Panc1 (cell line): Measurements from ENCODE around the gene CEP164. TPM values are rescaled to one million over a fixed set of nuclear protein-coding genes. Genes with fewer than 3 reads are reported as not detected.

Source experiments
- ATAC-seq: fragments of 200-7000 bp; cut with Tn5 transposase; 2 replicates; pipeline ENCODE4 v1.9.1; 2020; ENCODE audit warnings: mild to moderate bottlenecking, moderate library complexity
- BruUV-seq: library from RNA; stranded (reverse); fragments of 400-500 nt; replicated peaks from 2 replicates; lab custom pipeline; 2021; lab: Mats Ljungman, UMichigan
- CTCF ChIA-PET: fragments of 300-600 bp; sonication (Branson Sonifier 250); formaldehyde crosslinking; loops from one replicate; lab custom pipeline; 2022; ENCODE audit warnings: antibody characterized with exemption; lab: Charles Lee
- POLR2A ChIA-PET: fragments of 300-600 bp; sonication (Branson Sonifier 250); formaldehyde crosslinking; loops from one replicate; lab custom pipeline; 2022; ENCODE audit warnings: antibody characterized with exemption; lab: Charles Lee
- DNase-seq: peaks from one replicate; pipeline ENCODE4 v3.0.0-alpha.2; 2010; ENCODE audit warnings: low read depth, low spot score
- H3K27ac ChIP-seq: 2 replicates; pipeline ENCODE4 v1.5.1; 2011; ENCODE audit warnings: mild to moderate bottlenecking, low read length, inconsistent platforms
- H3K27me3 ChIP-seq: fragments of 200-500 bp; sonication (Bioruptor generic); 2 replicates; pipeline ENCODE4 v1.6.0; 2014; ENCODE audit warnings: low read length, inconsistent platforms; ENCODE audit not compliant: control insufficient read depth, insufficient read depth
- H3K36me3 ChIP-seq: fragments of 200-500 bp; sonication (Bioruptor generic); 2 replicates; pipeline ENCODE4 v1.5.1; 2014; ENCODE audit warnings: inconsistent platforms, mild to moderate bottlenecking, low read length, moderate library complexity; ENCODE audit not compliant: control insufficient read depth, insufficient read depth
- H3K4me1 ChIP-seq: 2 replicates; pipeline ENCODE4 v1.5.1; 2011; ENCODE audit warnings: inconsistent platforms, mild to moderate bottlenecking, low read length, moderate library complexity; ENCODE audit not compliant: control insufficient read depth, insufficient read depth
- H3K4me3 ChIP-seq, 2 experiments: 2 replicates each; pipeline ENCODE4 v1.5.1; 2011 to 2012; ENCODE audit warnings: low read depth in 2 of 2, low read length in 2 of 2, mild to moderate bottlenecking in 2 of 2, inconsistent platforms in 1 of 2, moderate library complexity in 1 of 2
- H3K9me3 ChIP-seq: fragments of 200-500 bp; sonication (Bioruptor generic); 2 replicates; pipeline ENCODE4 v1.5.1; 2014; ENCODE audit warnings: low read depth, mild to moderate bottlenecking, inconsistent platforms, low read length, moderate library complexity; ENCODE audit not compliant: control insufficient read depth, insufficient read depth
- CTCF ChIP-seq: fragments of 450-650 bp; IDR thresholded peaks from 2 replicates; pipeline ENCODE4 v1.5.1; 2017; ENCODE audit warnings: mild to moderate bottlenecking
- POLR2AphosphoS5 ChIP-seq: IDR thresholded peaks from 2 replicates; pipeline ENCODE4 v1.6.1; 2012; ENCODE audit warnings: mild to moderate bottlenecking, low read depth, low read length, moderate library complexity
- REST ChIP-seq, 2 experiments: IDR thresholded peaks; 2 replicates each; pipeline ENCODE4 v1.6.1; 2011 to 2012; ENCODE audit warnings: low read depth in 2 of 2, control low read depth in 1 of 2, low read length in 1 of 2, mild to moderate bottlenecking in 1 of 2, moderate library complexity in 1 of 2; ENCODE audit not compliant: insufficient read depth in 1 of 2
- SIN3A ChIP-seq: IDR thresholded peaks from 2 replicates; pipeline ENCODE4 v1.6.1; 2012; ENCODE audit warnings: low read depth, mild to moderate bottlenecking, low read length, moderate library complexity, borderline replicate concordance; ENCODE audit not compliant: insufficient read depth
- TCF7L2 ChIP-seq: IDR thresholded peaks from 2 replicates; pipeline ENCODE4 v1.6.1; 2011; ENCODE audit warnings: mild to moderate bottlenecking, low read depth, low read length, inconsistent platforms
- in situ Hi-C: cut with HindIII; loops from 2 replicates; pipeline ENCODE4 v1.10.0; 2016; ENCODE audit warnings: low sequenced_read_pairs, low pct_unique_long_range_greater_than_20kb
- intact Hi-C: fragments of 100-400 bp; cut with micrococcal nuclease; formaldehyde crosslinking; loops from one replicate; pipeline ENCODE4 v1.10.0; 2022; ENCODE audit not compliant: unreplicated experiment
- total RNA-seq: library from RNA; stranded (reverse); gene quantifications from one replicate; pipeline ENCODE4 v1.2.1, GENCODE V29; 2021; ENCODE audit not compliant: unreplicated experiment

CEP164 gene
- total RNA-seq, 1 experiment from 2014 or later = 75.4 TPM

GRCh38 chr11:117366248-117366647, 38.6 kb downstream of the CEP164 start:
- DNase-seq (no peak), ATAC-seq (no peak)
- no peaks in the 10 kb centered on the region for H3K4me1 ChIP-seq
- in situ Hi-C loops (no loop called here), intact Hi-C loops (no loop called here)
- H3K4me3 ChIP-seq = no peak overlapping the region
- H3K27me3 ChIP-seq = no peaks in the 10 kb centered on the region
- POLR2A ChIA-PET = no interaction called here
- no peaks in the 10 kb centered on the region for H3K9me3 ChIP-seq
- CTCF ChIA-PET = no interaction called here
- no TSS peak for BruUV-seq
- H3K27ac ChIP-seq = no peak overlapping the region
- peaks cover 27% of the 10 kb centered on the region for H3K36me3 ChIP-seq
- TF ChIP-seq TCF7L2 = no peak
- TF ChIP-seq SIN3A = no peak
- no peak for TF ChIP-seq POLR2AphosphoS5
- no peak for TF ChIP-seq CTCF
- TF ChIP-seq REST (IDR thresholded peaks at IDR 0.05; ENCODE audit: insufficient read depth in 1 of 2, low read depth in 2 of 2, low read length in 1 of 2) = no peak

GRCh38 chr11:117366875-117367274, 39.2 kb downstream of the CEP164 start:
- Histone ChIP-seq H3K9me3 (no peaks in the 10 kb centered on the region), H3K4me3 (no peak overlapping the region), H3K36me3 (peaks cover 24% of the 10 kb centered on the region), H3K27me3 (no peaks in the 10 kb centered on the region), H3K27ac (no peak overlapping the region), H3K4me1 (no peaks in the 10 kb centered on the region)
- TF ChIP-seq SIN3A (no peak), CTCF (no peak), POLR2AphosphoS5 (no peak), REST (IDR thresholded peaks at IDR 0.05; ENCODE audit: insufficient read depth in 1 of 2, low read depth in 2 of 2, low read length in 1 of 2) (no peak), TCF7L2 (no peak)
- DNase-seq = no peak
- ATAC-seq = no peak
- in situ Hi-C loops = no loop called here
- no TSS peak for BruUV-seq
- ChIA-PET CTCF (interaction anchor here (0.9 kb wide), 1 partner anchor 60 kb away, joined by 3 read pairs; no protein-coding TSS in a partner anchor), POLR2A (no interaction called here)
- intact Hi-C loops = no loop called here
